ENCODE results near the gene ODF4.
A peak's percentile ranks its signal among the peaks of the same experiment; 100 is the strongest.

The ODF4 gene

DNA sequence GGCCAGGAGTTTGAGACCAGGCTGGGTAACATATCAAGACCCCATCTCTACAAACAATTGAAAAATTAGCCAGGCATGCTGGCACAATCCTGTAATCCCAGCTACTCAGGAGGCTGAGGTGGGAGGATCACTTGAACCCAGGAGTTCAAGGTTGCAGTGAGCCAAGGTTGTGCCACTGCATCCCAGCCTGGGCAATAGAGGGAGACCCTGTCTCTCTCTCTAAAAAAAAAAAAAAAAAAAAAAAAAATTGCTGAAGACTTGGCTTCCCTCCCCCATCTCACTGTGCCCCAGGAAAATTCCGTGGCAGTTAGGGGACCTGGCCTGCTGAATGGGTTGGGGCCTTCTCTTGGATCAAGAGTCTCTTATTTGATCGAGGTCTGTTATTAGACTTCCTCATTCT lies at the start of gene ODF4:
Gene ODF4, plus strand, starts transcription at position 301 of the 400 bp plus-strand sequence. CDS start 212 bp downstream, outside the sequence.
- no peak for DNase-seq (ENCODE audit: low read depth in 2 of 2)

GRCh38 chr17:8290043-8290442 lies 49.6 kb upstream of the ODF4 start:
- no peak for DNase-seq (ENCODE audit: low read depth in 2 of 2)

GRCh38 chr17:8292639-8293395 lies 46.8 kb upstream of the ODF4 start:
- no peak for DNase-seq (ENCODE audit: low read depth in 2 of 2)

- DNase-seq (ENCODE audit: low read depth in 2 of 2): no peak
Observed at GRCh38 chr17:8294361-8294760, 45.3 kb upstream of the ODF4 start.

GRCh38 chr17:8294814-8295316 lies 44.8 kb upstream of the ODF4 start:
- no peak for DNase-seq (ENCODE audit: low read depth in 2 of 2)

DNA sequence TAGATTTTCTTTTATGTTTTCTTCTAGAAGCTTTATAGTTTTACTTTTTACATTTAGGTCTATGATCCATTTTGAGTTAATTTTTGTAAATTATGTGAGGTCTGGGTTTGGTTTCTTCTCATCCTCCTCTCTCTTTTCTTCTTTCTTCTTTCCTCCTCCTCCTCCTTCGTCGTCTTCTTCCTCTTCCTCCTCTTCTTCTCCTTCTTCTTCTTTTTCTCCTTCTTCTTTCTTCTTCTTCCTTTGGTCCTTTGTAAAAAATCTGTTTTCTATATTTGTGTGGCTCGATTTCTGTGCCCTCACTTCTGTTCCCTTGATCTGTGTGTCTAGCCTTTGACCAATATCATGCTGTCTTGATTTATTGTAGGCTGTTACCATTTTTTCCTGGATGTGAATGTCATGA lies 39.4 kb upstream of the ODF4 start:
- no peak for DNase-seq (ENCODE audit: low read depth in 2 of 2)

DNA sequence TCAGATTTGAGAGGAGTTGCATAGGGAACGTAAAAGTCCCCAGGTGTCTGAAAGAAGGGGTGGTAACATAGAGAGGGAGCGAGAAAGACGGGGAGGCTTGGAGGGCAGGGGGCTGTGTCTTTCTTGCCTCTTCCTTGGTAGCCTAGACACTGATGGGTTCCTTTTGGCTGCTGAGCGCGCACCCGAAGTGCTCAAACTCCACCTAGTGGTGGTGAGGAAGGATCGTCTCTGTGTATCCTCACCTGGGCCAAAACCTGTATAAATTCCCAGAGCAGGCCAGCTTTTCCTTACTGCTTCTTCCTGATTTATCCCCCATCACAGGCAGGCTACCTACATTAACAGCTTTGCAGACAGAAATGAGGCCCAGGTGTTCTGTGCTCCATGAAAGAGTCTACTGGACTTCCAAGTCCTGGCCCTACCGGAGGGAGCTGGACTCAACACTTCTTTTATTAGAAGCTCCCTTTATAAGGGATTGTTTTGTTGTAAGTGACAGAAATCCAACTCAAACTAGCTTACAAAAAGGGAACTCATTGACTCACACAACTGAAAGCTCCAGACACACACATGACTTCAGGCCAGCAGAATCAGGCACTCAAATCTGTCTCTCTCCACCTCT lies 38.9 kb upstream of the ODF4 start:
- peak; percentile 20 to 32 for DNase-seq (ENCODE audit: low read depth in 2 of 2)

- DNase-seq (ENCODE audit: low read depth in 2 of 2): no peak
Observed at GRCh38 chr17:8310601-8311123, 29.0 kb upstream of the ODF4 start.

GRCh38 chr17:8311131-8311790 lies 28.4 kb upstream of the ODF4 start:
- DNase-seq (ENCODE audit: low read depth in 2 of 2): no peak

GRCh38 chr17:8312251-8312650 lies 27.4 kb upstream of the ODF4 start:
- DNase-seq (ENCODE audit: low read depth in 2 of 2): no peak

DNA sequence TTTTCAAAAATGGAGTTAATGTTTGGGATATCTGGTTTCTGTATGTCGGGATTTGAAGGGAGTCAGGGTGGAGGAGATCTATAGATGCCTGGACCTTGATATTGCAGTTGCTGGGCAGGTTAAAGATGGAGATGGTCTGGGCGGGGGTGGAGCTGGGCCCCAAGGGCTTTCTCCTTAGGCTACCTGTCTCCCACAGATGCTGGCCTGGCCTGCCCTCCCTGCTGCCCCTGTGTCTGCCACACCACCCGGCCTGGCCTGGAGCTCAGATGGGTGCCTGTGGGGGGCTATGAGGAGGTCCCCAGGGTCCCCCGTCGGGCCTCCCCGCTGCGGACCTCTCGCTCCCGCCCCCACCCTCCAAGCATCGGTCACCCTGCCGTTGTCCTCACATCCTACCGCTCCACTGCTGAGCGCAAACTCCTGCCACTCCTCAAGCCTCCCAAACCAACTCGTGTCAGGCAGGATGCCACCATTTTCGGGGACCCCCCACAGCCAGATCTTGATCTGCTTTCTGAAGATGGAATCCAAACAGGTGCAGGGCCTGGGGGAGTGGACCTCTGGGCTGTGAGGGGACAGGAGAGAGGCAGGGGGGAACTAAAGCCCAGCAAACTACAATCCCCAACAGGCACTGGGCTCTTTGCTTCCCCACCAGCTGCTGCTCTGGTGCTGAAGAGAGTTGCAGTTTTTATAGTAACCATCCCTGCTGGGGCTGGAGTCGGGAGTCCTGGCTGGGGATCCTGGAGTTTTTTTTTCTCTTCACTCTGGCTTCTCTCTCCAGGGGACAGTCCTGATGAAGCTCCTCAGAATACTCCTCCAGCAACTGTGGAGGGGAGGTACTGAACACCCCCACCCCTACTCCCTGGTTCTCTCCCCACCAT lies 26.7 kb upstream of the ODF4 start:
- DNase-seq (ENCODE audit: low read depth in 2 of 2): no peak

DNA sequence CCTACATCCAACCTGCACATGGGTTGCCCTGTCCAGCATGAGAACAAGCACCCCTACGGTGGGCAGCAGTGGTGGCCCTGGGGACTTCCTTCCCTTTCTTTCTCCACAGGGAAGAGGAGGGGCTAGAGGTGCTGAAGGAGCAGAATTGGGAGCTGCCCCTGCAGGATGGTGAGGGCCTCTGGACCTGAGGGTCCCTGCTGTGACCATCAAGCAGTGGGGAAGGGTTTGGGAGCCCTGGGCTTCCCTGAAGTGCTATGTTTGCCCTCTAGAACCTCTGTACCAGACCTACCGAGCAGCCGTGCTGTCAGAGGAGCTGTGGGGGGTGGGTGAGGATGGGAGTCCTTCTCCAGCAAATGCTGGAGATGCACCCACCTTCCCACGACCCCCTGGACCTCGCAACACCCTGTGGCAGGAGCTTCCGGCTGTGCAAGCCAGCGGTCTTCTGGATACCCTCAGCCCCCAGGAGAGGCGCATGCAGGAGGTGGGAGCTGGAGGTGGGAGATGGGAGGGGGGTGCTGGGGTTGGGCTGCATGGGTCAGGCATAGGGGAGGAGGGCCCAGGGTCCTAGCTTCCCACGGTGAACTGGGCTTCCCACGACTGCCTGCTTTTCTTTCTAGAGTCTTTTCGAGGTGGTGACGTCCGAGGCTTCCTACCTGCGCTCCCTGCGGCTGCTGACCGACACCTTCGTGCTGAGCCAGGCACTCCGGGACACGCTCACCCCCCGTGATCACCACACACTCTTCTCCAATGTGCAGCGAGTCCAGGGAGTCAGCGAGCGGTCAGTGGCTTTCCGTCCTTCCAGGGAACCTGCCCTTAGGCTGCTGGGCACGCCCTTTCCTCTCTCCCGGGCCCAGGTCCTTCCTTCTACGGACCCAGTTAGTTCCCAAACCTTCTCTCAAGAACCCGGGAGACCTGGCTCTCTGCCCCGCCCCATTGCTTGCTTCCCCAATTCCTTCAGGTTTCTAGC lies 24.6 kb upstream of the ODF4 start:
- DNase-seq (ENCODE audit: low read depth in 2 of 2): no peak

- DNase-seq (ENCODE audit: low read depth in 2 of 2): no peak
Observed at GRCh38 chr17:8315764-8316217, 23.8 kb upstream of the ODF4 start.

DNA sequence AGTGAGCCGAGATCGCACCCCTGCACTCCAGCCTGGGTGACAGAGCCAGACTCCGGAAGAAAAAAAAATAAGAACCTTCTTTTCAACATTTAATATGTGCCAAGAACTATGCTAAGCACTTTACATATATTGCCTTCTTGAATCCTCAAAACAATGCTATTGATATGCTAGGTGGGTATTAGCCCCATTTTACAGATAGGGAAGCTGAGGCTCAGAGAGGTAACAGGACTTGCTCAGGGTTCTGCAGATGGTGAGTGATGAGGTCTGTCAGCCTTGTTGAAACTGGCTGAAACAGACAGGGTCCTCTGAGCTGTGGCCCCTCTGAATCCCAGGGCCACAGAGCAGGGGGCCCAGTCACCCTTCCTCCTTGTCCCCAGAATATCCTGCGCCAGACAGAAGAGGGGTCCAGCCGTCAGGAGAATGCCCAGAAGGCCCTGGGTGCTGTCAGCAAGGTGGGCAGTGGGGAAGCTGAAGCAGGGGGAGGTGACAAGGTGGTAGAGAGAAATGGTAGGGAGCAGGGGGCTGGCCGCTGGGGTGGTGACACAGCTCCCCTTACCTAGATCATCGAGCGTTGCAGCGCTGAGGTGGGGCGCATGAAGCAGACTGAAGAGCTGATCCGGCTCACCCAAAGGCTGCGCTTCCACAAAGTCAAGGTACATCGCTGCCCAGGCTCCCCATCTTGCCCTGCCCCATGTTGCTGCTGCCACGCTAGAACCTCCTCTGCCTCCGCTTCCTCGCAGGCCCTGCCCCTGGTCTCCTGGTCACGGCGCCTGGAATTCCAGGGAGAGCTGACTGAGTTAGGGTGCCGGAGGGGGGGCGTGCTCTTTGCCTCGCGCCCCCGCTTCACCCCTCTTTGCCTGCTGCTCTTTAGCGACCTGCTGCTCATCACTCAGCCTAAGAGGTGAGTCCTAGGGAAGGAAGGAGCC lies 21.4 kb upstream of the ODF4 start:
- DNase-seq (ENCODE audit: low read depth in 2 of 2): no peak

GRCh38 chr17:8320262-8320661 lies 19.4 kb upstream of the ODF4 start:
- DNase-seq (ENCODE audit: low read depth in 2 of 2): no peak

DNA sequence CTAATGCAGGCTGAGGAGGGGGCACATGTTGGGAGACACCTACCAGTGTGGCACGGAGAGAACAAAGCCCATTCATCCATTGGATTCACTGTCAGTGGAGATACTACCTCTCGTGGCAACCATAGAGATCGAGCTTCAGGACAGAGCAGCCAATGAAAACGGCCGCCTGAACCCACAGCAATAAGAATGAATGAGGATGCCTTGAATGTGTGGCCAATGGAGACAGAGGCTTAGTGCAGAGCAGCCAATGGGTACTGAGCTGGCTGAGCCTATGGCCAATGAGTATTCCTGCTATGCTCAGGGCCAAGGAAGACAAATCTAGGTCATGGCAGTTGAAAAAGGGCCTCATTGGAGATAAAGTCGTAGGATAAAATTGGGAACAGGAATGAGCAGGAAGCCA lies 18.6 kb upstream of the ODF4 start:
- DNase-seq (ENCODE audit: low read depth in 2 of 2): no peak

- no peak for DNase-seq (ENCODE audit: low read depth in 2 of 2)
Observed at GRCh38 chr17:8322061-8322460, 17.6 kb upstream of the ODF4 start.

DNA sequence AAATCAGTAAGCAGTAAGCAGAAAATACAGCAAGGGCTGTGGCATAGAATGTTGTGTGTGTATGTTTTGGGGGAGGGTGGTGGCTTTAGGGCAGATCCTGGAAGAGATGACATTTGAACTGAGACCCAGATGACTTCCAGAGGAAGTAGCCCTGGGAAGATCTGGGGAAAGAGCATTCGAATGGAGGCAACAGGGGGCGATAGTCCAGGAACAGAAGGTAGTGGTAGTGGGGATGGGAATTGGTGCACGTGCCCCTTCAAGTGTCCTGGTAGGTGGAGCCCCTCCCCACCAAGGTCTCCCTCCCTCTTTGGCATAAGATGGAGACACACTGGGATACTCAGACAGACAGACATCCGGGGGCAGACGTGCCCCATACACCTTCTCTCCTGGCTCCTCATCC lies 15.5 kb upstream of the ODF4 start:
- no peak for DNase-seq (ENCODE audit: low read depth in 2 of 2)

DNA sequence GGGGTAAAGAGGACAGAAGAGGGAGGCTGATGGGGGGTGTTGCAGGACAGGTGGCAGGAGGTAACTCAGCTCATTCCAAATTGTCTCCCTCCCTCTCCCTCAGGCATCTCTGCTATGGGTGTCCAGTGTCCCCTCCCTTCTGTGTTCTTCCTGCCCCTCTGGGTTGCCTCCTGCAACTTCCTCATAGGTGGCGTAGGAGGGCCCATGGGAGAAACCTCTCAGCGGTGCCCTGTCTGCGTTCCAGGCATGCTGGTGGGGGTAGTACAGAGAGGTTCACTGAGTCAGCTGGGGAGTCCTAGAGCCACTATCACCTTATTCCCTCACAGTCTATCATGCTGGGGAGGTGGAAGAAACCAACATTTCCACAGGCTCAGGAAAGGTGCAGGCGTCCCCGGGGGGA lies 14.7 kb upstream of the ODF4 start:
- DNase-seq (ENCODE audit: low read depth in 2 of 2): no peak
